Sigmoid colon (tissue), 7 donors: ENCODE measurements around the gene C11orf54. TPM values are rescaled to one million over a fixed set of nuclear protein-coding genes. Genes with fewer than 3 reads are reported as not detected.

ENCODE experiments used
- DNase-seq: peaks from one replicate; pipeline ENCODE4 v3.0.0-alpha.2; 2019
- H3K27ac ChIP-seq, 4 donors: fragments of 200-600 bp; sonication (generic); one replicate each; pipeline ENCODE4 v1.5.1; 2016 to 2019; ENCODE audit warnings: mild to moderate bottlenecking in 1 of 4
- H3K27me3 ChIP-seq, 3 donors: fragments of 200-600 bp; sonication (generic); one replicate each; pipeline ENCODE4 v1.5.1; 2019; ENCODE audit warnings: mild to moderate bottlenecking in 1 of 3
- H3K36me3 ChIP-seq, 4 donors: fragments of 200-600 bp; sonication (generic); one replicate each; pipeline ENCODE4 v1.5.1; 2016 to 2019
- H3K4me1 ChIP-seq, 4 donors: fragments of 200-600 bp; sonication (generic); one replicate each; pipeline ENCODE4 v1.5.1; 2017 to 2019
- H3K4me3 ChIP-seq, 4 donors: fragments of 200-600 bp; sonication (generic); one replicate each; pipeline ENCODE4 v1.5.1; 2017 to 2019; ENCODE audit warnings: mild to moderate bottlenecking in 2 of 4, moderate library complexity in 1 of 4
- H3K9me3 ChIP-seq, 4 donors: fragments of 200-600 bp in 3 of 4; sonication (generic) in 3 of 4; one replicate each; pipeline versions ENCODE4 v1.5.1 to v1.6.1; 2013 to 2019
- CTCF ChIP-seq, 4 experiments: fragments of 450-650 bp in 3 of 4; fragments of 200-600 bp in 1 of 4; IDR thresholded peaks; one replicate each; pipeline ENCODE4 v1.5.1; 2016 to 2019; ENCODE audit warnings: antibody characterized with exemption in 4 of 4, mild to moderate bottlenecking in 3 of 4, moderate library complexity in 2 of 4
- EP300 ChIP-seq, 4 donors: sonication (generic); formaldehyde crosslinking; IDR thresholded peaks; one replicate each; pipeline ENCODE4 v1.6.1; 2017; ENCODE audit warnings: antibody characterized with exemption in 4 of 4
- POLR2A ChIP-seq, 2 donors: fragments of 450-650 bp; IDR thresholded peaks; one replicate each; pipeline ENCODE4 v1.6.1; 2016; ENCODE audit warnings: antibody characterized with exemption in 2 of 2, mild to moderate bottlenecking in 2 of 2, moderate library complexity in 2 of 2
- POLR2AphosphoS5 ChIP-seq, 4 donors: sonication (generic); formaldehyde crosslinking; IDR thresholded peaks; one replicate each; pipeline ENCODE4 v1.6.1; 2017; ENCODE audit warnings: antibody characterized with exemption in 4 of 4
- WGBS, 2 donors: extraction: QIAGEN DNeasy Blood & Tissue Kit; methylation state at CpG; one replicate each; pipeline ENCODE4 v1.1.7; 2013; 5-methylcytosine and 5-hydroxymethylcytosine counted together
- intact Hi-C: fragments of 100-400 bp; cut with DNase I; formaldehyde crosslinking; loops from one replicate; pipeline ENCODE4 v1.15.1; 2023
- polyA plus RNA-seq, 3 donors: library from polyadenylated mRNA; stranded (reverse); fragments of 200-250 nt; gene quantifications; one replicate each; pipeline ENCODE4 v1.2.3, GENCODE V29; 2013
- total RNA-seq, 4 donors: library from RNA; depleted of rRNA; stranded (reverse); fragments of >200 nt; gene quantifications; one replicate each; pipeline ENCODE4 v1.1.0, GENCODE V29; 2016
- donor health status: healthy with polysubstance abuse.
- donor health status: Bipolar disorder and iron deficiency.
- donor health status: healthy.

Gene C11orf54
- 10 to 100 TPM; 34.9 to 56.0 (median 45.2) TPM for total RNA-seq
- polyA plus RNA-seq, result 10 to 100 TPM; 23.7 to 82.8 (median 43.8) TPM

GRCh38 chr11:93741094-93741881, at the start of gene C11orf54, which contains the start of gene TAF1D:
Gene C11orf54 (plus strand): TSS chr11:93741672. CDS start chr11:93747394, 5,722 bp downstream.
Gene TAF1D (minus strand): TSS chr11:93741495. CDS start chr11:93739304, 2,191 bp downstream.
- Histone ChIP-seq H3K27me3 (no peaks in the 10 kb centered on the region), H3K4me1 (peaks cover 0 to 53% (median 50%) of the 10 kb centered on the region in 4 donors), H3K36me3 (peaks cover 11 to 38% (median 20%) of the 10 kb centered on the region in 4 donors), H3K9me3 (no peaks in the 10 kb centered on the region), H3K4me3 (peak within 1 kb of the TSS; percentile 62 to 90 (median 78)), H3K27ac (peak within 1 kb of the TSS; percentile 89 to 96 (median 93))
- TF ChIP-seq CTCF (IDR thresholded peaks at IDR 0.05) (no peak), POLR2AphosphoS5 (IDR thresholded peaks at IDR 0.05) (peak; percentile 85 to 98 (median 96)), POLR2A (IDR thresholded peaks at IDR 0.05) (peak; percentile 82 to 87), EP300 (IDR thresholded peaks at IDR 0.05) (no peak)
- WGBS, 2 donors, result 0% methylated on average over 65 of the region's 65 CpGs
- intact Hi-C loops, result loop anchor here (2.0 to 10.0 kb wide), 5 partner anchors 44 to 751 kb away; partner anchors contain the start of genes ANKRD49, CEP295, MED17 and MRE11
- DNase-seq, result peak; percentile 99

- intact Hi-C loops, result no loop called here
These were observed 47.4 kb upstream of the C11orf54 start for GRCh38 chr11:93694109-93694508.

DNA sequence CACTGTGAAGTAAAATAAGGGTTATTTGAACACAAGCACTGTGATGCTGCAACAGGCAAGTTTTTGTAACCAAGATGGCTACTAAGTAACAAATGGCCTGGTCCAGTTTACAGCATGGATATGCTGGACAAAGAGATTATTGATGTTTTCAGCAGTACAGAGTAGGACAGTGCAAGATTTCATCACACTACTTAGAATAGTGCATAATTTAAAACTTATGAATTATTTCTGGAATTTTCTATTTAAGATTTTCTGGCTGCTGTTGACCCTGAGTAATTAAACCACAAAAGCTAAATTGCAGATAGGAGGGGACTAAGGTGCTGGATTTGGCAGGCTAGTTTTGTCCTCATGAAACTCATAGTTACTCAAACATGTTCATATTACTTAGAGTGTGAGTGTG, 46.9 kb upstream of the C11orf54 start:
- intact Hi-C loops, result no loop called here
- Histone ChIP-seq H3K27me3 (no peaks in the 10 kb centered on the region), H3K4me3 (no peak overlapping the region), H3K9me3 (no peaks in the 10 kb centered on the region), H3K27ac (no peak overlapping the region), H3K4me1 (no peaks in the 10 kb centered on the region), H3K36me3 (peaks cover 12 to 93% (median 26%) of the 10 kb centered on the region in 4 donors)
- no peak for DNase-seq
- TF ChIP-seq CTCF (IDR thresholded peaks at IDR 0.05) (no peak), EP300 (IDR thresholded peaks at IDR 0.05) (no peak), POLR2A (IDR thresholded peaks at IDR 0.05) (no peak), POLR2AphosphoS5 (IDR thresholded peaks at IDR 0.05) (no peak)

More at GRCh38 chr11:93694109-93694508, 47.4 kb upstream of the C11orf54 start:
- no peak overlapping the region for H3K4me3 ChIP-seq
- 91 to 95% methylated on average over 2 of the region's 2 CpGs for WGBS, 2 donors
- H3K27ac ChIP-seq, result no peak overlapping the region
- no peaks in the 10 kb centered on the region for H3K4me1 ChIP-seq
- peaks cover 12 to 93% (median 27%) of the 10 kb centered on the region in 4 donors for H3K36me3 ChIP-seq
- H3K27me3 ChIP-seq, result no peaks in the 10 kb centered on the region
- DNase-seq, result no peak
- TF ChIP-seq CTCF (IDR thresholded peaks at IDR 0.05), result no peak
- no peaks in the 10 kb centered on the region for H3K9me3 ChIP-seq

- TF ChIP-seq CTCF (IDR thresholded peaks at IDR 0.05) (no peak), POLR2A (IDR thresholded peaks at IDR 0.05) (no peak), POLR2AphosphoS5 (IDR thresholded peaks at IDR 0.05) (no peak), EP300 (IDR thresholded peaks at IDR 0.05) (no peak)
- H3K36me3 ChIP-seq, result peaks cover 12 to 90% (median 21%) of the 10 kb centered on the region in 4 donors
- H3K9me3 ChIP-seq, result no peaks in the 10 kb centered on the region
- H3K4me3 ChIP-seq, result no peak overlapping the region
- 95 to 97% methylated on average over 4 of the region's 4 CpGs for WGBS, 2 donors
- intact Hi-C loops, result no loop called here
- H3K27me3 ChIP-seq, result no peaks in the 10 kb centered on the region
- peaks cover 0 to 3% (median 0%) of the 10 kb centered on the region in 4 donors for H3K4me1 ChIP-seq
- H3K27ac ChIP-seq, result no peak overlapping the region
- DNase-seq, result no peak
These were observed 43.9 kb upstream of the C11orf54 start for GRCh38 chr11:93697611-93698010.
